NCI-H1092 (cell line): ENCODE measurements around the gene THAP12.
A peak's percentile ranks its signal among the peaks of the same experiment; 100 is the strongest.
"Not testable (repeated sequence)": the region's sequence is repeated elsewhere in the genome, so short reads cannot be mapped to it uniquely, and the experiment has no call there.

ENCODE experiments used
- DNase-seq: peaks from one replicate; lab custom pipeline; 2025; lab: John Stamatoyannopoulos, UW

Gene THAP12

GRCh38 chr11:76323804-76324203, 57.1 kb downstream of the THAP12 start:
- DNase-seq, result no peak

GRCh38 chr11:76323375-76323774, 57.6 kb downstream of the THAP12 start:
- not testable (repeated sequence) for DNase-seq

- DNase-seq, result no peak
Observed at GRCh38 chr11:76322942-76323341, 58.0 kb downstream of the THAP12 start.

GRCh38 chr11:76322540-76322939, 58.4 kb downstream of the THAP12 start:
- no peak for DNase-seq

- DNase-seq, result no peak
Observed at GRCh38 chr11:76321820-76322524, 59.0 kb downstream of the THAP12 start.

- no peak for DNase-seq
Observed at GRCh38 chr11:76321340-76321739, 59.6 kb downstream of the THAP12 start.

GRCh38 chr11:76320929-76321328, 60.0 kb downstream of the THAP12 start:
- DNase-seq, result no peak

- not testable (repeated sequence) for DNase-seq
Observed at GRCh38 chr11:76319798-76320197, 61.1 kb downstream of the THAP12 start.

GRCh38 chr11:76318744-76319384, 62.1 kb downstream of the THAP12 start:
- peak; percentile 82 for DNase-seq

- no peak for DNase-seq
Observed at GRCh38 chr11:76317296-76317695, 63.6 kb downstream of the THAP12 start.

- DNase-seq, result no peak
Observed at GRCh38 chr11:76316726-76317125, 64.2 kb downstream of the THAP12 start.

GRCh38 chr11:76315182-76315853, 65.6 kb downstream of the THAP12 start:
- DNase-seq, result no peak

GRCh38 chr11:76314741-76315090, 66.2 kb downstream of the THAP12 start:
- no peak for DNase-seq

- DNase-seq, result no peak
Observed at GRCh38 chr11:76313913-76314740, 66.8 kb downstream of the THAP12 start.

GRCh38 chr11:76313271-76313670, 67.7 kb downstream of the THAP12 start:
- DNase-seq, result no peak

GRCh38 chr11:76310832-76311595, 69.9 kb downstream of the THAP12 start:
- peak; percentile 61 for DNase-seq

- no peak for DNase-seq
Observed at GRCh38 chr11:76307978-76308747, 72.8 kb downstream of the THAP12 start.

- DNase-seq, result no peak
Observed at GRCh38 chr11:76307396-76307795, 73.5 kb downstream of the THAP12 start.

- no peak for DNase-seq
Observed at GRCh38 chr11:76303399-76303798, 77.5 kb downstream of the THAP12 start.

GRCh38 chr11:76302996-76303395, 77.9 kb downstream of the THAP12 start:
- no peak for DNase-seq
